HepG2 (cell line): ENCODE measurements around the gene TCERG1. TPM values are rescaled to one million over a fixed set of nuclear protein-coding genes. Genes with fewer than 3 reads are reported as not detected.

ENCODE experiments used
- ATAC-seq: fragments of 200-7000 bp; cut with Tn5 transposase; 3 replicates; pipeline ENCODE4 v1.9.1; 2020; ENCODE audit warnings: mild to moderate bottlenecking, moderate library complexity
- BruUV-seq: library from RNA; stranded (reverse); fragments of 400-500 nt; replicated peaks from 2 replicates; lab custom pipeline; 2021; lab: Mats Ljungman, UMichigan
- CTCF ChIA-PET: fragments of 300-600 bp; formaldehyde crosslinking; extraction: SDS; loops from one replicate; lab custom pipeline; 2021; ENCODE audit warnings: low total read pairs, inconsistent platforms, low intra/inter-chr PET ratio; lab: Yijun Ruan, JAX
- POLR2A ChIA-PET: fragments of 350-600 bp; sonication (Branson Sonifier 250); formaldehyde crosslinking; loops from one replicate; lab custom pipeline; 2020; ENCODE audit warnings: antibody characterized with exemption, inconsistent platforms; lab: Yijun Ruan, JAX
- DNase-seq: peaks from one replicate; pipeline ENCODE4 v3.0.0-alpha.2; 2015; ENCODE audit warnings: low spot score
- FAIRE-seq: peaks from 3 replicates; lab custom pipeline; 2011; peaks lifted over from hg19 to GRCh38; lab: Jason Lieb, UNC
- H2AFZ ChIP-seq: one replicate; pipeline ENCODE4 v1.6.1; 2011; ENCODE audit warnings: low read length, inconsistent platforms
- H3K27ac ChIP-seq: fragments of 300-600 bp; 3 replicates; pipeline ENCODE4 v1.8.0; 2011; ENCODE audit warnings: mixed run types, mild to moderate bottlenecking, mixed read lengths, low read length, inconsistent platforms; ENCODE audit not compliant: insufficient read depth; ENCODE audit errors: extremely low read length
- H3K27me3 ChIP-seq, 2 experiments: fragments of 200-600 bp in 1 of 2; 2 replicates in 1 of 2; 3 replicates in 1 of 2; pipeline versions ENCODE4 v1.6.0 to v1.8.0; 2011; ENCODE audit warnings: low read length in 2 of 2, mild to moderate bottlenecking in 2 of 2, moderate library complexity in 2 of 2, inconsistent platforms in 1 of 2; ENCODE audit not compliant: insufficient read depth in 2 of 2, control insufficient read depth in 1 of 2
- H3K36me3 ChIP-seq, 2 experiments: fragments of 200-600 bp in 1 of 2; replicated peaks in 1 of 2; 2 replicates in 1 of 2; 3 replicates in 1 of 2; pipeline versions ENCODE4 v1.5.1 to v1.8.0; 2011; ENCODE audit warnings: low read length in 2 of 2, inconsistent platforms in 1 of 2; ENCODE audit not compliant: insufficient read depth in 2 of 2, control insufficient read depth in 1 of 2
- H3K4me1 ChIP-seq: 2 replicates; pipeline ENCODE4 v1.5.1; 2012; ENCODE audit warnings: low read length, inconsistent platforms; ENCODE audit not compliant: insufficient read depth
- H3K4me2 ChIP-seq: 2 replicates; pipeline ENCODE4 v1.6.0; 2011; ENCODE audit warnings: low read depth, low read length, inconsistent platforms
- H3K4me3 ChIP-seq, 3 experiments: fragments of 200-600 bp in 1 of 3; sonication (generic), shearing (Covaris generic) in 1 of 3; replicated peaks in 1 of 3; 2 replicates each; pipeline ENCODE4 v1.5.1; 2011 to 2016; ENCODE audit warnings: low read length in 3 of 3, inconsistent platforms in 2 of 3, low read depth in 2 of 3, mild to moderate bottlenecking in 2 of 3, control low read depth in 1 of 3, mixed read lengths in 1 of 3; ENCODE audit not compliant: insufficient read depth in 1 of 3
- H3K79me2 ChIP-seq: one replicate; pipeline ENCODE4 v1.6.1; 2011; ENCODE audit warnings: low read length, inconsistent platforms; ENCODE audit not compliant: insufficient read depth
- H3K9ac ChIP-seq: 2 replicates; pipeline ENCODE4 v1.6.0; 2011; ENCODE audit warnings: mild to moderate bottlenecking, low read depth, low read length, inconsistent platforms; ENCODE audit not compliant: insufficient read depth
- H3K9me3 ChIP-seq: 2 replicates; pipeline ENCODE4 v1.5.1; 2012; ENCODE audit warnings: mild to moderate bottlenecking, low read length
- H4K20me1 ChIP-seq: 2 replicates; pipeline ENCODE4 v1.6.0; 2011; ENCODE audit warnings: inconsistent platforms, mild to moderate bottlenecking, low read length, moderate library complexity; ENCODE audit not compliant: insufficient read depth
- ATF7-NPFF ChIP-seq: sonication (generic); formaldehyde crosslinking; IDR thresholded peaks from 2 replicates; pipeline ENCODE4 v1.8.1; 2023; ENCODE audit warnings: mild to moderate bottlenecking, low read depth, missing genetic modification reagents, moderate library complexity
- ATM ChIP-seq: fragments of 450-650 bp; IDR thresholded peaks from 2 replicates; pipeline ENCODE4 v1.7.1; 2017; ENCODE audit warnings: mild to moderate bottlenecking, borderline replicate concordance
- BCL6 ChIP-seq: IDR thresholded peaks from 2 replicates; pipeline ENCODE4 v1.6.1; 2016; ENCODE audit warnings: missing genetic modification reagents, missing compliant biosample characterization
- BRCA1 ChIP-seq: sonication (generic); formaldehyde crosslinking; IDR thresholded peaks from 2 replicates; pipeline ENCODE4 v1.4.0; 2020; ENCODE audit warnings: missing genetic modification reagents
- CHD2 ChIP-seq: IDR thresholded peaks from 2 replicates; pipeline ENCODE4 v1.6.1; 2011; ENCODE audit warnings: low read depth, low read length, improper control_type of control experiment
- ISX ChIP-seq: sonication (generic); formaldehyde crosslinking; conservative IDR thresholded peaks from 2 replicates; pipeline ENCODE4 v1.5.0; 2020; ENCODE audit warnings: missing genetic modification reagents
- KLF16 ChIP-seq, 2 experiments: sonication (generic) in 1 of 2; formaldehyde crosslinking in 1 of 2; IDR thresholded peaks; 2 replicates each; pipeline versions ENCODE4 v1.6.1 to v1.8.0; 2016 to 2023; ENCODE audit warnings: missing genetic modification reagents in 2 of 2, missing compliant biosample characterization in 1 of 2
- NFE2L1 ChIP-seq: sonication (generic); formaldehyde crosslinking; IDR thresholded peaks from 2 replicates; pipeline ENCODE4 v1.4.0; 2020; ENCODE audit warnings: missing genetic modification reagents, mild to moderate bottlenecking, borderline replicate concordance
- NFYC ChIP-seq: IDR thresholded peaks from 2 replicates; pipeline ENCODE4 v1.6.1; 2016; ENCODE audit warnings: missing genetic modification reagents, missing compliant biosample characterization
- NR2F2 ChIP-seq: IDR thresholded peaks from 2 replicates; pipeline ENCODE4 v1.6.1; 2012; ENCODE audit warnings: low read depth, inconsistent platforms, borderline replicate concordance
- RFX3 ChIP-seq: IDR thresholded peaks from 2 replicates; pipeline ENCODE4 v1.6.1; 2016; ENCODE audit warnings: missing biosample characterization, missing genetic modification reagents
- SP140L ChIP-seq: sonication (generic); formaldehyde crosslinking; IDR thresholded peaks from 2 replicates; pipeline ENCODE4 v1.4.0; 2020; ENCODE audit warnings: missing genetic modification reagents, borderline replicate concordance
- ZNF138 ChIP-seq: sonication (generic); formaldehyde crosslinking; IDR thresholded peaks from 2 replicates; pipeline ENCODE4 v1.5.0; 2020; ENCODE audit warnings: mild to moderate bottlenecking, low read depth, missing genetic modification reagents
- ZNF431 ChIP-seq: sonication (generic); formaldehyde crosslinking; IDR thresholded peaks from 2 replicates; pipeline ENCODE4 v1.9.0; 2022; ENCODE audit warnings: missing genetic modification reagents, low read depth, mild to moderate bottlenecking, borderline replicate concordance
- ZNF781 ChIP-seq: sonication (generic); formaldehyde crosslinking; IDR thresholded peaks from 2 replicates; pipeline ENCODE4 v1.5.1; 2020; ENCODE audit warnings: borderline replicate concordance, mild to moderate bottlenecking, missing genetic modification reagents; ENCODE audit errors: not compliant biosample characterization
- ZSCAN25 ChIP-seq: sonication (generic); formaldehyde crosslinking; IDR thresholded peaks from 2 replicates; pipeline ENCODE4 v1.8.0; 2022; ENCODE audit warnings: mild to moderate bottlenecking, missing genetic modification reagents
- whole genome bisulfite sequencing: methylation state at CpG from one replicate; pipeline ENCODE4 v1.1.6; 2017; ENCODE audit warnings: low lambda C conversion rate; 5-methylcytosine and 5-hydroxymethylcytosine counted together
- in situ Hi-C: cut with HindIII; loops from 2 replicates; pipeline ENCODE4 v1.10.0; 2017; ENCODE audit warnings: low pct_unique_long_range_greater_than_20kb; ENCODE audit not compliant: extremely low pct_ligation_motif_present
- intact Hi-C: fragments of 100-400 bp; cut with micrococcal nuclease; formaldehyde crosslinking; loops from one replicate; pipeline ENCODE4 v1.10.0; 2022; ENCODE audit not compliant: unreplicated experiment
- polyA plus RNA-seq, 8 experiments: library from polyadenylated mRNA; depleted of rRNA in 3 of 8; stranded (reverse) in 7 of 8; unstranded in 1 of 8; fragments of >200 nt; fragmentation: Illumina TruSeq in 4 of 8; extraction: Trizol in 4 of 8; gene quantifications; 2 replicates each; pipeline versions ENCODE4 v1.2.1 to v1.2.3, GENCODE V29; 2011 to 2016; ENCODE audit warnings: low read depth in 4 of 8, missing spikeins in 1 of 8, mixed read lengths in 1 of 8; ENCODE audit not compliant: insufficient read depth in 1 of 8
- total RNA-seq, 5 experiments: library from RNA; depleted of rRNA; stranded (reverse); fragments of >200 nt; fragmentation: Illumina TruSeq; extraction: Trizol; gene quantifications; 2 replicates each; pipeline ENCODE4 v1.2.3, GENCODE V29; 2016; ENCODE audit warnings: low read depth in 1 of 5
- TF ChIP-seq, protein P1 (sequence below): sonication (generic); formaldehyde crosslinking; IDR thresholded peaks from 2 replicates; pipeline ENCODE4 v1.5.1; 2020; ENCODE audit warnings: mild to moderate bottlenecking, missing genetic modification reagents, moderate library complexity

The TCERG1 gene
- total and polyA plus RNA-seq, 2 of the 13 experiments (the other 11 are each of a cell fraction or from before 2014, with no cell fraction given): 71.7 to 86.6 TPM

DNA sequence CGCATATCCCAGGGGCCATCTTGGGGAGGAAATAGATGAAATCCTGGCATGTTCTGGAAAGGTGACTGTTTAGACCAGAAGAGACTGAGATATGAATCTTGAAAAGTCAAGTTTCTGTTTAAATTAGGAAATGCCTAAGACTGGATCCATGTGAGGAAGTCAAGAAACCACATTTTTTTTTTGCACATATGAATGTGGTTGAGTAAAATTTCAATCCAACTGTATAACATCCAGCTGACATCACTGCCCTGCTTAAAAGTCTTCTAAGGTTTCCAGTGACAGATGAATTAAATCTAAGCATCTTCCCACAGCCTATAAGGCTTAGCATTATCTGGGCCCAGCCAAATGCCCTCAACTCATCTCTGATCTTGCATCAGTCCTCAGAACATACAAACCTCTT, 47.7 kb upstream of the TCERG1 start:
- Histone ChIP-seq H2AFZ (no peak overlapping the region), H4K20me1 (no peaks in the 10 kb centered on the region), H3K4me2 (no peak overlapping the region), H3K27ac (no peak overlapping the region), H3K9ac (no peak overlapping the region), H3K36me3 (no peaks in the 10 kb centered on the region), H3K9me3 (no peaks in the 10 kb centered on the region)
- in situ Hi-C loops: no loop called here
- intact Hi-C loops: no loop called here
- ChIA-PET CTCF (no interaction called here), POLR2A (no interaction called here)
- WGBS: 54% methylated on average over 1 of the region's 1 CpG
- no peak for FAIRE-seq
- TF ChIP-seq NR2F2: no peak
- no peak for TF ChIP-seq RFX3 (CRISPR knock-in tag)
- no peak for TF ChIP-seq NFE2L1 (CRISPR knock-in tag)
- no peak for TF ChIP-seq SP140L
- no peak for TF ChIP-seq ATM
- no peak for TF ChIP-seq KLF16 (CRISPR knock-in tag; IDR thresholded peaks at IDR 0.05)
- TF ChIP-seq ISX: no peak
- TF ChIP-seq, protein P1, sequence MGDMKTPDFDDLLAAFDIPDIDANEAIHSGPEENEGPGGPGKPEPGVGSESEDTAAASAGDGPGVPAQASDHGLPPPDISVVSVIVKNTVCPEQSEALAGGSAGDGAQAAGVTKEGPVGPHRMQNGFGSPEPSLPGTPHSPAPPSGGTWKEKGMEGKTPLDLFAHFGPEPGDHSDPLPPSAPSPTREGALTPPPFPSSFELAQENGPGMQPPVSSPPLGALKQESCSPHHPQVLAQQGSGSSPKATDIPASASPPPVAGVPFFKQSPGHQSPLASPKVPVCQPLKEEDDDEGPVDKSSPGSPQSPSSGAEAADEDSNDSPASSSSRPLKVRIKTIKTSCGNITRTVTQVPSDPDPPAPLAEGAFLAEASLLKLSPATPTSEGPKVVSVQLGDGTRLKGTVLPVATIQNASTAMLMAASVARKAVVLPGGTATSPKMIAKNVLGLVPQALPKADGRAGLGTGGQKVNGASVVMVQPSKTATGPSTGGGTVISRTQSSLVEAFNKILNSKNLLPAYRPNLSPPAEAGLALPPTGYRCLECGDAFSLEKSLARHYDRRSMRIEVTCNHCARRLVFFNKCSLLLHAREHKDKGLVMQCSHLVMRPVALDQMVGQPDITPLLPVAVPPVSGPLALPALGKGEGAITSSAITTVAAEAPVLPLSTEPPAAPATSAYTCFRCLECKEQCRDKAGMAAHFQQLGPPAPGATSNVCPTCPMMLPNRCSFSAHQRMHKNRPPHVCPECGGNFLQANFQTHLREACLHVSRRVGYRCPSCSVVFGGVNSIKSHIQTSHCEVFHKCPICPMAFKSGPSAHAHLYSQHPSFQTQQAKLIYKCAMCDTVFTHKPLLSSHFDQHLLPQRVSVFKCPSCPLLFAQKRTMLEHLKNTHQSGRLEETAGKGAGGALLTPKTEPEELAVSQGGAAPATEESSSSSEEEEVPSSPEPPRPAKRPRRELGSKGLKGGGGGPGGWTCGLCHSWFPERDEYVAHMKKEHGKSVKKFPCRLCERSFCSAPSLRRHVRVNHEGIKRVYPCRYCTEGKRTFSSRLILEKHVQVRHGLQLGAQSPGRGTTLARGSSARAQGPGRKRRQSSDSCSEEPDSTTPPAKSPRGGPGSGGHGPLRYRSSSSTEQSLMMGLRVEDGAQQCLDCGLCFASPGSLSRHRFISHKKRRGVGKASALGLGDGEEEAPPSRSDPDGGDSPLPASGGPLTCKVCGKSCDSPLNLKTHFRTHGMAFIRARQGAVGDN (CRISPR knock-in tag): no peak
- TF ChIP-seq ZNF431 (CRISPR knock-in tag): no peak
- TF ChIP-seq ZNF138 (CRISPR knock-in tag): no peak
- no peak for TF ChIP-seq BRCA1 (CRISPR knock-in tag)
- no peak for TF ChIP-seq ZSCAN25 (CRISPR knock-in tag)
- no peak for TF ChIP-seq ATF7-NPFF (CRISPR knock-in tag)
- no peak for TF ChIP-seq ZNF781
- TF ChIP-seq CHD2: no peak
- TF ChIP-seq NFYC: no peak
- no peak for TF ChIP-seq BCL6 (CRISPR knock-in tag)
- TF ChIP-seq, all 625 proteins: peak for 0
- Histone ChIP-seq H3K4me1 (no peaks in the 10 kb centered on the region), H3K79me2 (no peaks in the 10 kb centered on the region), H3K27me3 (peaks cover 0 to 33% of the 10 kb centered on the region in 2 experiments; a peak in 3 of 5 replicates), H3K4me3 (no peak overlapping the region)
- no peak for ATAC-seq
- BruUV-seq: no TSS peak
- no peak for DNase-seq
